WI38 (cell line): ENCODE data around the gene PPP6R1.

Experiments
- H3K4me3 ChIP-seq: 2 replicates; pipeline ENCODE4 v1.5.1; 2011; ENCODE audit warnings: low read depth, mild to moderate bottlenecking, control low read depth, low read length
- TF ChIP-seq, protein P1 (sequence below): IDR thresholded peaks from 2 replicates; pipeline ENCODE4 v1.5.1; 2012; ENCODE audit warnings: low read depth, mild to moderate bottlenecking, control low read depth, low read length

Gene PPP6R1

DNA sequence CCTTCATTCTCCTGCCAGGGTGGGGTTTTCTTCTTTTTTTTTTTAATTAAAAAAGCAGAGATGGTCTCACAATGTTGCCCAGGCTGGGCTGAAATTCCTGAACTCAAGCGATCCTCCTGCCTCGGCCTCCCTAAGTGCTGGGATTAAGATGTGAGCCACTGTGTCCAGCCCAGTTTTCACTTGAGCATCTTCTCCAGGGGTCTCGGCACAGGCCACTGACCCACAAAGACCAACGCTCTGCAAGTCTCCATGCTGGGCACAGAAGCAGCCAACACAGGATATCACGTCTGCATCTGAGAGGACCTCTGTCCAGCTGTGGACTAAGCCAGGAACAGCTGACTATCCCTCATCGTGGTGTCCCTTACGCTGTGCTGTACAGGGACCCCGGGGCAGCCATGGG, 20.8 kb downstream of the PPP6R1 start:
- TF ChIP-seq, protein P1, sequence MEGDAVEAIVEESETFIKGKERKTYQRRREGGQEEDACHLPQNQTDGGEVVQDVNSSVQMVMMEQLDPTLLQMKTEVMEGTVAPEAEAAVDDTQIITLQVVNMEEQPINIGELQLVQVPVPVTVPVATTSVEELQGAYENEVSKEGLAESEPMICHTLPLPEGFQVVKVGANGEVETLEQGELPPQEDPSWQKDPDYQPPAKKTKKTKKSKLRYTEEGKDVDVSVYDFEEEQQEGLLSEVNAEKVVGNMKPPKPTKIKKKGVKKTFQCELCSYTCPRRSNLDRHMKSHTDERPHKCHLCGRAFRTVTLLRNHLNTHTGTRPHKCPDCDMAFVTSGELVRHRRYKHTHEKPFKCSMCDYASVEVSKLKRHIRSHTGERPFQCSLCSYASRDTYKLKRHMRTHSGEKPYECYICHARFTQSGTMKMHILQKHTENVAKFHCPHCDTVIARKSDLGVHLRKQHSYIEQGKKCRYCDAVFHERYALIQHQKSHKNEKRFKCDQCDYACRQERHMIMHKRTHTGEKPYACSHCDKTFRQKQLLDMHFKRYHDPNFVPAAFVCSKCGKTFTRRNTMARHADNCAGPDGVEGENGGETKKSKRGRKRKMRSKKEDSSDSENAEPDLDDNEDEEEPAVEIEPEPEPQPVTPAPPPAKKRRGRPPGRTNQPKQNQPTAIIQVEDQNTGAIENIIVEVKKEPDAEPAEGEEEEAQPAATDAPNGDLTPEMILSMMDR: no peak
- no peak overlapping the region for H3K4me3 ChIP-seq

DNA sequence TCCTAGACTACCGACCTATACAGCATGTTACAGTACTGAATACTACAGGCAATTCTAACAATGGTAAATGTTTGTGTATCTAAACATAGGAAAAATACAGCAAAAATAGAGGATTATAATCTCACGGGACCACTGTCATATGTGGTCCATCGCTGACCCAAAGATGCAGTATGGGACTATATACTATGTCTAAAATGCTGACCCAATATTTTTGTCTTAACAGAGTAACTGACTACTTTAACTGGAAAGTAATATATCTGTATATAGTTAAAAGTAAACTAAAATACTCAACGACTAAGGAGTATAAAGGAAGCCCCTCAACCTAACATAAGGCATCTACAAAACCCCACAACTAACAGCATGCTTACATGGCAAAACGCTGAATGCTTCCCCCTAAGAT, 25.8 kb downstream of the PPP6R1 start:
- H3K4me3 ChIP-seq: no peak overlapping the region
- TF ChIP-seq, protein P1: no peak

DNA sequence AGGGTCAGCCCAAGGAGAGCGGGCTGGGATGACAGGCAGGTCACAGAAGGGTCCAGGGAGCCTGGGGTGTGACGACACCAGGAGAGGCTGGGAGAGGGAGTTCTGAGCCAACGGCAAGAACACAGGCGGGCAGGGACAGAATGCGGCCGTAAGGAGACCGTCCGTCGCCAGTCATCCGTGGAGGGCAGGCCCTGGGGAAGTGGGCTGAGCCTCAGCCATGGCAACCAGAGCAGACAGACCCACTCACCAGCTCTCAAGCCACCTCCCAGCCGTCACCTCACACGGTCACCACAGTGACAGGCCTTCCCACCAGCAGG, 26.6 kb downstream of the PPP6R1 start:
- TF ChIP-seq, protein P1: no peak
- H3K4me3 ChIP-seq: no peak overlapping the region

DNA sequence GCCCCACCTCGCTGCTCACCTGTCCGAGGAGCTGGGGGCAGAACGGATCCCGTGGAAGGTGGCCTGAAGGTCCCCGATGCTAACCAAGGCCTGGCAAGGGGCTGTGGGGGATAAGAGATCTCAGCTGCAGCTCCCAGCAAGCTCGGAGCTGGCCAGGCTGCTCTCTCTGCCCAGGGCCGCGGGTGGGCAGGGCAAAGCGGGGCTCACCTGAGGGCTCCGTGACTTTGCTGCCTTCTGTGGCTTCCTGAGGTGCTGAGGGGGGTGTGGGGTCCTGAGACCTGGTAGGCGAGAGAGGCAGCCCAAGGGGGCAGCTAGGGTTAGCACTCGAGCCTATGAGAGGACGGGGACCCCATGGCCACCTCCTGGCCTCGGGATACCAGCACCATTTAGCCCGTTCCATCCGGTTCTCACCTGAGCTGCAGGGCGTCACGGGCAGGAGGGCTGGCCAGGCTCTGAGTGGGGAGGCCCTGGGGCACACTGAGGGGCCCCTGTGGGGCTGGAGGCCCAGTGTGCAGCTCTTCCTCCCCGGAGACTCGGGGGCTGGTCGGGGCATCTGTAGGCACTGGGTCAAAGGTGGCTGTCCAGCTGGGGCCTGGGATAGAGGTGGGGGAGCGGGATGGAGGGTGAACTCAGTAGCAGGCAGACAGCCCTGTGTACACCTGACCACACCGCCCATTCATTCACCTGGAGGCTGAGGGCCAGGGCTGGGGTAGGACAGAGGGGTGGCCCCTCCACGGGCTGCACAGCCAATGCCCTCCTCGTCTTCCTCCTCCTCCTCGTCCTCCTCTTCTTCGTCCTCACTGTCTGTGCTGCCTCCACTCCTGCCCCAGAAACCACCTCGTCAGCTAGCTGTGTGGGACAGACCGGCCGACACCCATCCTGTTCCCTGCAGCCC, 27.2 kb downstream of the PPP6R1 start:
- TF ChIP-seq, protein P1: no peak
- H3K4me3 ChIP-seq: no peak overlapping the region

DNA sequence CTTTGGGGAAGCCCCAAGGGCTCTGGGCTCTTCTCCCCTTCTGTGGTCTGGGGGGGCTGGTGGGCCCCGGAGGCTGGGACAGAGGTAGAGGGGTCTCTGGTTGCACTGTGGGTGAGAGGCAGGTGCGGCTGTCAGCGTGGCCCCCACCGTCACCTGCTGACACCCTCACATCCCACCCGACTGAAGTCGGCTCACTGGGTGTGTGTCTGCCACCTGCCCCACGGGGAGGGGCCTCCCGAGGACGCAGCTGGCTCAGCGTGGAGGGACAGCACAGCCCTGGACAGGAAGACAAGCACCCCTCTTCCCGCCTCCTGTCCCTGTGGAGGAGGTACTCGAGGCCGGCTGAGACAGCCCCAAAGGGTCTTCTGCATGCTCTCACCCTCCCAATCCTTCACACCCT, 28.0 kb downstream of the PPP6R1 start:
- TF ChIP-seq, protein P1: no peak
- H3K4me3 ChIP-seq: no peak overlapping the region

DNA sequence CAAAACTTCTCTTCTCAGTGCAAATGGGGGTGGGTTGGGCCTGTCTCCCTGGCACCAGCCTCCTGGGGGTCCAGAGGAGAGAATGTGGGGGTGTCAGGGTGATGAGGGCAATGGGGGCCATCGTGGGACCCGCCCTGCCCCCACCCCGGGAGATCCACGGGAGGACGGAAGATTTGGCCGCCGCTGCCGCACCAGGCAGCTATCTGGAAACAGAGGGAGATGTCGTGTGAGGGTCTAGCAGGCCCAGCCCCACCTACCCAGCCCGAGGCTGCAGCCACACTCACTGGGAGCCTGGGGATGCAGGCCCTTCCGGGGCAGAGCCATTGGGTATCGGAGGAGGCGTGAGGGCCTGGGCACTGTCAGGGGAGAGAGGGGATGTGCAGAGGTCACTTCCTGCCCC, 28.5 kb downstream of the PPP6R1 start:
- H3K4me3 ChIP-seq: no peak overlapping the region
- TF ChIP-seq, protein P1: no peak

DNA sequence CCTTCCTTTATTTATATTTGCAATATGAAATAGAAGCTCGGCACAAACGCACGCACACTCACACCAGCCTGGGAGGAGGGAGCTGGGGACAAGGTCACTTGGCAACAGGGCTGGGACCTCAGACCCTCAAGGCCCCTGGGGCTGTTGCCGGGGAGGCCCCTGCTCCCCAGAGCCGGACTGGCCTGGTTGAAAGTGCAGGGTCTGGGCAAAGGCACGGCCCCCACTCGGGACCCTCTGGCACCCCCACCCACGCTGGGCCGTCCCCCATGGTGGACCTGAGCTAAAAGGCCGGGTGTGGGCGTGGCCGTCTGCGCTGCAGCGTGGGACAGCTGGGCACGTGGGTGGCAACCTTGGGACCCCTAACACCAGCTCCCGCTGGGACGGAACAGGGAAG, 29.0 kb downstream of the PPP6R1 start:
- no peak overlapping the region for H3K4me3 ChIP-seq
- TF ChIP-seq, protein P1: no peak
